Fibroblast of lung (primary cell): ENCODE results near the gene PCAT7. TPM values are rescaled to one million over a fixed set of nuclear protein-coding genes. Genes with fewer than 3 reads are reported as not detected.
"Not testable (repeated sequence)": the region's sequence is repeated elsewhere in the genome, so short reads cannot be mapped to it uniquely, and the experiment has no call there.

ENCODE experiments used
- DNase-seq, 2 donors: peaks; one replicate each; pipeline versions ENCODE4 v3.0.0 to v3.0.0-alpha.2; 2010; ENCODE audit warnings: low read depth in 2 of 2
- H2AFZ ChIP-seq: 2 replicates; pipeline ENCODE4 v1.5.1; 2012; ENCODE audit warnings: low read length, control low read depth, inconsistent platforms
- H3K27ac ChIP-seq: 2 replicates; pipeline ENCODE4 v1.5.1; 2011; ENCODE audit warnings: low read length, control low read depth; ENCODE audit not compliant: insufficient read depth
- H3K27me3 ChIP-seq: 2 replicates; pipeline ENCODE4 v1.5.1; 2011; ENCODE audit warnings: mild to moderate bottlenecking, low read length; ENCODE audit not compliant: control insufficient read depth, insufficient read depth
- H3K36me3 ChIP-seq: 2 replicates; pipeline ENCODE4 v1.5.1; 2011; ENCODE audit warnings: low read length; ENCODE audit not compliant: control insufficient read depth, insufficient read depth
- H3K4me1 ChIP-seq: 2 replicates; pipeline ENCODE4 v1.5.1; 2011; ENCODE audit warnings: low read length; ENCODE audit not compliant: control insufficient read depth, insufficient read depth; ENCODE audit errors: extremely low read depth
- H3K4me2 ChIP-seq: 2 replicates; pipeline ENCODE4 v1.5.1; 2011; ENCODE audit warnings: low read length, control low read depth; ENCODE audit not compliant: insufficient read depth; ENCODE audit errors: extremely low read depth
- H3K4me3 ChIP-seq, 4 experiments: fragments of 200-600 bp in 1 of 4; sonication (generic) in 1 of 4; replicated peaks in 1 of 4; 2 replicates each; pipeline ENCODE4 v1.5.1; 2011 to 2016; ENCODE audit warnings: low read length in 4 of 4, low read depth in 3 of 4, mild to moderate bottlenecking in 3 of 4, control low read depth in 2 of 4, inconsistent platforms in 1 of 4, mixed read lengths in 1 of 4; ENCODE audit not compliant: insufficient read depth in 1 of 4; ENCODE audit errors: control extremely low read depth in 1 of 4
- H3K79me2 ChIP-seq: 2 replicates; pipeline ENCODE4 v1.5.1; 2012; ENCODE audit warnings: mild to moderate bottlenecking, low read length, inconsistent platforms; ENCODE audit not compliant: control insufficient read depth, insufficient read depth
- H3K9ac ChIP-seq: 2 replicates; pipeline ENCODE4 v1.5.1; 2011; ENCODE audit warnings: mild to moderate bottlenecking, low read length, control low read depth; ENCODE audit not compliant: insufficient read depth
- H3K9me3 ChIP-seq: 2 replicates; pipeline ENCODE4 v1.5.1; 2012; ENCODE audit warnings: low read depth, low read length; ENCODE audit not compliant: control insufficient read depth, insufficient read depth
- H4K20me1 ChIP-seq: 2 replicates; pipeline ENCODE4 v1.5.1; 2011; ENCODE audit warnings: low read length; ENCODE audit not compliant: control insufficient read depth, insufficient read depth; ENCODE audit errors: extremely low read depth
- EZH2 ChIP-seq: IDR thresholded peaks from 2 replicates; pipeline ENCODE4 v1.5.1; 2012; ENCODE audit warnings: low read length, control low read depth, mild to moderate bottlenecking; ENCODE audit errors: missing control alignments
- polyA plus RNA-seq, 2 donors: library from polyadenylated mRNA; depleted of rRNA in 1 of 2; stranded (reverse) in 1 of 2; unstranded in 1 of 2; fragments of >200 nt; gene quantifications; 2 replicates each; pipeline ENCODE4 v1.2.1, GENCODE V29; 2011 to 2012; ENCODE audit warnings: missing spikeins in 1 of 2
- total RNA-seq: library from RNA; depleted of rRNA; stranded (reverse); fragments of >200 nt; gene quantifications from 2 replicates; pipeline ENCODE4 v1.2.1, GENCODE V29; 2014
- TF ChIP-seq, protein P1 (sequence below), 2 donors: IDR thresholded peaks in 1 of 2; conservative IDR thresholded peaks in 1 of 2; 1 replicate in 1 of 2; 2 replicates in 1 of 2; pipeline ENCODE4 v1.5.1; 2011 to 2012; ENCODE audit warnings: low read length in 2 of 2, control low read depth in 1 of 2, inconsistent platforms in 1 of 2, low read depth in 1 of 2, mild to moderate bottlenecking in 1 of 2

The PCAT7 gene
- total and polyA plus RNA-seq, 2 donors (not counting 1 experiment from before 2014, with no cell fraction given) = under 0.01 to 0.01 TPM

DNA sequence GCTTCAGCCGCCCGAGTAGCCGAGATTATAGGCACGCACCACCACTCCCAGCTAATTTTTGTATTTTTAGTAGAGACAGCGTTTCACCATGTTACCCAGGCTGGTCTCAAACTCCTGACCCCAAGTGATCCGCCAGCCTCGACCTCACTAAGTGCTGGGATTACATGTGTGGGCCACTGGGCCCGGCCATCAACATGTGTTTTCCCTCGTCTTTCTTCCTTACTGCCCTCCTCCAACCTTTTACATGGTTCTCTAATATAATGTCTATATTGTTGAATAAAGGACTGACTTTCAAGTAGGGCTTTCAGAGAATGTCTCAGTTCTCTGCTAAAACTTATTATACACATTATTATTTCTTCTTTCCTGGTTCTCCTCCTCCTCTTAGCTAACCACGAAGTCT lies 21.3 kb upstream of the PCAT7 start:
- no peaks in the 10 kb centered on the region for H3K4me1 ChIP-seq
- no peak overlapping the region for H2AFZ ChIP-seq
- no peak for TF ChIP-seq EZH2
- TF ChIP-seq, protein P1, sequence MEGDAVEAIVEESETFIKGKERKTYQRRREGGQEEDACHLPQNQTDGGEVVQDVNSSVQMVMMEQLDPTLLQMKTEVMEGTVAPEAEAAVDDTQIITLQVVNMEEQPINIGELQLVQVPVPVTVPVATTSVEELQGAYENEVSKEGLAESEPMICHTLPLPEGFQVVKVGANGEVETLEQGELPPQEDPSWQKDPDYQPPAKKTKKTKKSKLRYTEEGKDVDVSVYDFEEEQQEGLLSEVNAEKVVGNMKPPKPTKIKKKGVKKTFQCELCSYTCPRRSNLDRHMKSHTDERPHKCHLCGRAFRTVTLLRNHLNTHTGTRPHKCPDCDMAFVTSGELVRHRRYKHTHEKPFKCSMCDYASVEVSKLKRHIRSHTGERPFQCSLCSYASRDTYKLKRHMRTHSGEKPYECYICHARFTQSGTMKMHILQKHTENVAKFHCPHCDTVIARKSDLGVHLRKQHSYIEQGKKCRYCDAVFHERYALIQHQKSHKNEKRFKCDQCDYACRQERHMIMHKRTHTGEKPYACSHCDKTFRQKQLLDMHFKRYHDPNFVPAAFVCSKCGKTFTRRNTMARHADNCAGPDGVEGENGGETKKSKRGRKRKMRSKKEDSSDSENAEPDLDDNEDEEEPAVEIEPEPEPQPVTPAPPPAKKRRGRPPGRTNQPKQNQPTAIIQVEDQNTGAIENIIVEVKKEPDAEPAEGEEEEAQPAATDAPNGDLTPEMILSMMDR (conservative IDR thresholded peaks at IDR 0.05 in 1 of 2, IDR thresholded peaks at IDR 0.05 in 1 of 2; ENCODE audit: low read depth in 1 of 2, low read length in 2 of 2) = no peak
- no peak overlapping the region for H3K27ac ChIP-seq
- H3K79me2 ChIP-seq = no peaks in the 10 kb centered on the region
- H3K27me3 ChIP-seq = no peaks in the 10 kb centered on the region
- H4K20me1 ChIP-seq = no peaks in the 10 kb centered on the region
- no peak overlapping the region for H3K4me3 ChIP-seq
- no peaks in the 10 kb centered on the region for H3K36me3 ChIP-seq
- no peak for DNase-seq
- no peak overlapping the region for H3K4me2 ChIP-seq
- no peak overlapping the region for H3K9ac ChIP-seq
- no peaks in the 10 kb centered on the region for H3K9me3 ChIP-seq

DNA sequence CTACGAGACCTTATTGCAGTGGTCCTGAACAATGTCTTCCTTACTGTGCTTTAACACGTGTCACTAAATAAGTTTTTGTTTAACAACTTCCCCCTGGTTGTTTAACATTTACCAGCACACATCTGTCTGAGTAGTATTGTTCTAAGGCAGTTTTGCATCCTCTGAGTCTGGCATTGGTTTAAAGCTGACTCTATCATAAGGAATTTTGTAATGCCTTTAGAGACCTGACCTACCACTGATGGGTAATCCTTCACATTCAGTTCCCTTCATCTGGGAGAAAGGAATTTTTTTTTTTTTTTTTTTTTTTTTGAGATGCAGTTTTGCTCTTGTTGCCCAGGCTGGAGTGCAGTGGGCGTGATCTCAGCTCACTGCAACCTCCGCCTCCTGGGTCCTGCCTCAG lies 20.0 kb upstream of the PCAT7 start:
- Histone ChIP-seq H3K79me2 (no peaks in the 10 kb centered on the region), H3K27ac (no peak overlapping the region), H4K20me1 (no peaks in the 10 kb centered on the region), H2AFZ (no peak overlapping the region), H3K9ac (no peak overlapping the region), H3K4me2 (no peak overlapping the region), H3K27me3 (no peaks in the 10 kb centered on the region), H3K36me3 (no peaks in the 10 kb centered on the region), H3K9me3 (no peaks in the 10 kb centered on the region), H3K4me1 (no peaks in the 10 kb centered on the region), H3K4me3 (no peak overlapping the region)
- DNase-seq = peak in 1 of 2 donors; percentile 18
- TF ChIP-seq, protein P1 (conservative IDR thresholded peaks at IDR 0.05 in 1 of 2, IDR thresholded peaks at IDR 0.05 in 1 of 2; ENCODE audit: low read depth in 1 of 2, low read length in 2 of 2) = no peak
- no peak for TF ChIP-seq EZH2

DNA sequence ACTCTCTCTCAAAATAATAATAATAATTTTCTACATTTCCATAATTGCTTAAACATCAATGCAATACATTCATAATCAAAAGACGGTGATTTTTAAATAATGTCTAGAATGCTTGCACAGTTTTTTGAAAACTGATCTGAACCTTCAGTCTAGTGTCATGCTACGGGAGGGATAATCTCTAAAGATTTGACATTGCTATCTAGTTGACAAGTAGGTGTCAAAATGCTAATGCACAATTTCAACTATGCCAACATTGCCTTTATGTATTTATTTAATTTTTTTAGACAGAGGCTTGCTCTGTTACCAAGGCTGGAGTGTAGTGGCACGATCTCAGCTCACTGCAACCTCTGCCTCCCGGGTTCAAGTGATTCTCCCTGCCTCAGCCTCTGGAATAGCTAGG lies 16.0 kb upstream of the PCAT7 start:
- no peak for TF ChIP-seq EZH2
- TF ChIP-seq, protein P1 (conservative IDR thresholded peaks at IDR 0.05 in 1 of 2, IDR thresholded peaks at IDR 0.05 in 1 of 2; ENCODE audit: low read depth in 1 of 2, low read length in 2 of 2) = no peak
- DNase-seq = no peak
- Histone ChIP-seq H3K79me2 (no peaks in the 10 kb centered on the region), H3K9ac (no peak overlapping the region), H3K4me2 (no peak overlapping the region), H3K27ac (no peak overlapping the region), H3K36me3 (no peaks in the 10 kb centered on the region), H4K20me1 (no peaks in the 10 kb centered on the region), H2AFZ (no peak overlapping the region), H3K9me3 (no peaks in the 10 kb centered on the region), H3K4me3 (no peak overlapping the region), H3K27me3 (no peaks in the 10 kb centered on the region), H3K4me1 (no peaks in the 10 kb centered on the region)

DNA sequence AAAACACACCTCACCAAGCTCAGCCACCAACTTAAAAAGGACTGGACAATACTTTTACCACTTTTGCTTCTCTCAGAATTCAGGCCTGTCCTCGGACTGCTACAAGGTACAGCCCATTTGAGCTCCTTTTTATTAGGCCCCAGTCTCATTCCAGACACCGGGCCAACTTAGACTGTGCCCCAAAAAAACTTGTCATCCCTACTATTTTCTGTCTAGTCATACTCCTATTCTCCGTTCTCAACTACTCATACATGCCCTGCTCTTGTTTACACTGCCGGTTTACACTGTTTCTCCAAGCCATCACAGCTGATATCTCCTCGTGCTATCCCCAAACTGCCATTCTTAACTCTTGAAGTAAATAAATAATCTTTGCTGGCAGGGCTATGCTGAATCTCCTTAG lies 10.5 kb upstream of the PCAT7 start:
- not testable (repeated sequence) for H3K27me3 ChIP-seq, H3K36me3 ChIP-seq, H2AFZ ChIP-seq, H3K9me3 ChIP-seq, H3K4me2 ChIP-seq, H3K9ac ChIP-seq, DNase-seq, H4K20me1 ChIP-seq, H3K27ac ChIP-seq, H3K4me1 ChIP-seq, H3K4me3 ChIP-seq, H3K79me2 ChIP-seq
